Liver (tissue), 9 donors: ENCODE results near the gene PARP3. TPM values are rescaled to one million over a fixed set of nuclear protein-coding genes. Genes with fewer than 3 reads are reported as not detected.

Experiments used
- DNase-seq: peaks from one replicate; pipeline ENCODE4 v3.0.0-alpha.2; 2017; ENCODE audit warnings: low spot score
- H3K27ac ChIP-seq, 2 donors: one replicate each; pipeline ENCODE4 v1.7.0; 2013; ENCODE audit warnings: inconsistent platforms in 2 of 2, low read length in 2 of 2, control low read depth in 1 of 2, low read depth in 1 of 2, mild to moderate bottlenecking in 1 of 2
- H3K27me3 ChIP-seq, 4 donors: one replicate each; pipeline versions ENCODE4 v1.6.1 to v1.7.0; 2013; ENCODE audit warnings: low read length in 3 of 4, inconsistent platforms in 1 of 4, mild to moderate bottlenecking in 1 of 4, moderate library complexity in 1 of 4; ENCODE audit not compliant: control insufficient read depth in 4 of 4, insufficient read depth in 4 of 4
- H3K36me3 ChIP-seq, 4 donors: one replicate each; pipeline versions ENCODE4 v1.6.1 to v1.7.0; 2013; ENCODE audit warnings: low read length in 3 of 4, mild to moderate bottlenecking in 3 of 4, low read depth in 1 of 4, moderate library complexity in 1 of 4; ENCODE audit not compliant: control insufficient read depth in 4 of 4, insufficient read depth in 3 of 4
- H3K4me1 ChIP-seq, 4 donors: one replicate each; pipeline versions ENCODE4 v1.6.1 to v1.7.0; 2013; ENCODE audit warnings: low read length in 3 of 4, mild to moderate bottlenecking in 3 of 4, moderate library complexity in 1 of 4; ENCODE audit not compliant: control insufficient read depth in 4 of 4, insufficient read depth in 4 of 4
- H3K4me3 ChIP-seq, 3 donors: one replicate each; pipeline versions ENCODE4 v1.6.1 to v1.7.0; 2013; ENCODE audit warnings: low read length in 3 of 3, control low read depth in 1 of 3, low read depth in 1 of 3, mild to moderate bottlenecking in 1 of 3
- H3K9ac ChIP-seq, 2 donors: one replicate each; pipeline ENCODE4 v1.7.0; 2013; ENCODE audit warnings: low read length in 2 of 2, mild to moderate bottlenecking in 2 of 2, moderate library complexity in 2 of 2, control low read depth in 1 of 2, low read depth in 1 of 2
- H3K9me3 ChIP-seq, 4 donors: one replicate each; pipeline versions ENCODE4 v1.6.1 to v1.7.0; 2013; ENCODE audit warnings: low read length in 3 of 4; ENCODE audit not compliant: control insufficient read depth in 4 of 4
- CTCF ChIP-seq: fragments of 150-350 bp; IDR thresholded peaks from 2 replicates; pipeline ENCODE4 v1.5.1; 2017; ENCODE audit warnings: improper control_type of control experiment, low read depth, low read length; ENCODE audit not compliant: missing input control
- EGR1 ChIP-seq, 2 donors: IDR thresholded peaks; 2 replicates each; pipeline ENCODE4 v1.6.1; 2016 to 2018; ENCODE audit warnings: antibody characterized with exemption in 2 of 2, low read depth in 2 of 2
- FOXA1 ChIP-seq: IDR thresholded peaks from 2 replicates; pipeline ENCODE4 v1.6.1; 2016; ENCODE audit warnings: antibody characterized with exemption
- FOXA2 ChIP-seq: IDR thresholded peaks from 2 replicates; pipeline ENCODE4 v1.6.1; 2016; ENCODE audit warnings: antibody characterized with exemption
- GABPA ChIP-seq, 2 donors: IDR thresholded peaks in 1 of 2; conservative IDR thresholded peaks in 1 of 2; 2 replicates each; pipeline ENCODE4 v1.6.1; 2016; ENCODE audit warnings: antibody characterized with exemption in 2 of 2, mild to moderate bottlenecking in 1 of 2, moderate library complexity in 1 of 2
- HNF4A ChIP-seq, 2 donors: conservative IDR thresholded peaks; 2 replicates each; pipeline ENCODE4 v1.6.1; 2016; ENCODE audit warnings: antibody characterized with exemption in 2 of 2, mild to moderate bottlenecking in 2 of 2
- HNF4G ChIP-seq: IDR thresholded peaks from 2 replicates; pipeline ENCODE4 v1.6.1; 2016; ENCODE audit warnings: antibody characterized with exemption
- JUND ChIP-seq, 2 donors: IDR thresholded peaks; 2 replicates each; pipeline ENCODE4 v1.6.1; 2016; ENCODE audit warnings: antibody characterized with exemption in 2 of 2
- MAX ChIP-seq: IDR thresholded peaks from 2 replicates; pipeline ENCODE4 v1.6.1; 2016; ENCODE audit warnings: antibody characterized with exemption
- NR2F2 ChIP-seq: IDR thresholded peaks from 2 replicates; pipeline ENCODE4 v1.6.1; 2016; ENCODE audit warnings: antibody characterized with exemption
- RAD21 ChIP-seq, 2 donors: IDR thresholded peaks; 2 replicates each; pipeline ENCODE4 v1.6.1; 2016; ENCODE audit warnings: antibody characterized with exemption in 2 of 2, mild to moderate bottlenecking in 2 of 2
- REST ChIP-seq: IDR thresholded peaks from 2 replicates; pipeline ENCODE4 v1.6.1; 2016; ENCODE audit warnings: antibody characterized with exemption, mild to moderate bottlenecking
- RXRA ChIP-seq, 2 donors: IDR thresholded peaks; 2 replicates each; pipeline ENCODE4 v1.6.1; 2017 to 2018; ENCODE audit warnings: antibody characterized with exemption in 2 of 2, mild to moderate bottlenecking in 1 of 2
- SP1 ChIP-seq: IDR thresholded peaks from 2 replicates; pipeline ENCODE4 v1.6.1; 2018; ENCODE audit warnings: antibody characterized with exemption, mild to moderate bottlenecking
- TAF1 ChIP-seq: conservative IDR thresholded peaks from 2 replicates; pipeline ENCODE4 v1.6.1; 2016; ENCODE audit warnings: antibody characterized with exemption, mild to moderate bottlenecking
- YY1 ChIP-seq: IDR thresholded peaks from 2 replicates; pipeline ENCODE4 v1.6.1; 2016; ENCODE audit warnings: antibody characterized with exemption, mild to moderate bottlenecking
- ZBTB33 ChIP-seq: IDR thresholded peaks from 2 replicates; pipeline ENCODE4 v1.6.1; 2016; ENCODE audit warnings: antibody characterized with exemption
- WGBS: extraction: QIAGEN DNeasy Blood & Tissue Kit; methylation state at CpG from one replicate; pipeline ENCODE4 v1.1.7; 2013; 5-methylcytosine and 5-hydroxymethylcytosine counted together
- polyA plus RNA-seq, 2 donors: library from polyadenylated mRNA; stranded (reverse) in 1 of 2; unstranded in 1 of 2; fragments of 200-250 nt in 1 of 2; fragments of >200 nt in 1 of 2; fragmentation: Nextera tagmentation in 1 of 2; extraction: Ambion mirVana in 1 of 2; gene quantifications; one replicate each; pipeline versions ENCODE4 v1.2.1 to v1.2.3, GENCODE V29; 2013 to 2015
- total RNA-seq, 2 donors: library from RNA; depleted of rRNA; stranded (reverse); fragments of >200 nt; gene quantifications; one replicate each; pipeline ENCODE4 v1.2.3, GENCODE V29; 2014
- TF ChIP-seq, protein P1 (sequence below): IDR thresholded peaks from 2 replicates; pipeline ENCODE4 v1.6.1; 2016; ENCODE audit warnings: antibody characterized with exemption
- donor health status: healthy.
- donor health status: healthy.
- donor health status: healthy.
- donor health status: healthy.
- donor health status: healthy.

The PARP3 gene
- total RNA-seq: 10 to 100 TPM in 1 of 2 donors, 1 to 10 TPM in 1; 1.5 to 21.4 TPM
- polyA plus RNA-seq: 10 to 100 TPM in 1 of 2 donors, 1 to 10 TPM in 1; 9.3 to 16.1 TPM

DNA sequence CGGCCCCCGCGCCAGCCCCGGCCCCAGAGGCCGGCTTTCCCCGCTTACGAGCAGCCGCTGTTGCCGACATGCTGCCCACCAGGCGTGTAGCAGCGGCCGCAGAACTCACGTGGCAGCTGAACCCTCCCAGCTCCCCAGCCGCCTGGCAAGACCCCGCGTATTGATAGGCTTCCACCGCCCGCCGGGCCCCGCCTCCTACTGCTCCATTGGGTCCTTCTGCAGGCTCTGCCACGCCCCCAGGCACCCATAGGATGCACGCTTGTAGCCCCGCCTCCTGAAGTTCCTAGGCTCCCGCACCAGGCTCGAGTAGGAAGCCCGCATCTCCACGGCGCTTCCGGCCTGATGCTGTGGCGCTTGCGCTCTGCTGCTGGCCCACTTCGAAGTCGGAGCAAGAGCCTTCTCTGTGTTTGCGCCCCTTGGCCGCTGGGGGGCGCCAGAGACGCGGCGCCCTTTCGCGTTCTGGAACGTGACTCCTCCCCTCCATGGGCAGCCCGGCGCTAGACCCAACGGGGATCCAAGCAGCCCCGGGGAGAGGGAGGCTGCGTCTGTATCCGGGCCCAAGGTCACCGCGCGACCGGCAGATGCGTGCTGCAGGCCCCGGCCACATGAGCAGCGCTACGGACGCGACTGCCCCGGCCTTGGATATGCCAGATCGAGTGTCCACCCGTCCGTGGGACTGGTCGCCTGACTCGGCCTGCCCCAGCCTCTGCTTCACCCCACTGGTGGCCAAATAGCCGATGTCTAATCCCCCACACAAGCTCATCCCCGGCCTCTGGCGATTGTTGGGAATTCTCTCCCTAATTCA, at the start of gene PARP3, which contains the start of gene RRP9:
Gene PARP3, plus strand, starts transcription at position 566 of the 805 bp plus-strand sequence. CDS start 993 bp downstream, outside the sequence.
Gene RRP9, minus strand, starts transcription at position 107 of the 805 bp plus-strand sequence. Its CDS starts 37 bp downstream, at position 70.
- Histone ChIP-seq H3K36me3 (peaks cover 4 to 23% (median 14%) of the 10 kb centered on the region in 4 donors), H3K9me3 (no peaks in the 10 kb centered on the region), H3K27ac (peak within 1 kb of the TSS; percentile 84 to 88), H3K4me3 (peak within 1 kb of the TSS; percentile 79 to 94 (median 81)), H3K9ac (peak within 1 kb of the TSS; percentile 58 to 70), H3K27me3 (no peaks in the 10 kb centered on the region), H3K4me1 (peaks cover 10 to 31% (median 23%) of the 10 kb centered on the region in 4 donors)
- peak; percentile 98 for DNase-seq
- TF ChIP-seq SP1: peak; percentile 93
- peak; percentile 42 to 65 for TF ChIP-seq EGR1 (IDR thresholded peaks at IDR 0.05; ENCODE audit: low read depth in 2 of 2)
- TF ChIP-seq NR2F2: no peak
- peak; percentile 100 for TF ChIP-seq CTCF
- peak; percentile 64 for TF ChIP-seq REST
- no peak for TF ChIP-seq ZBTB33
- TF ChIP-seq FOXA1: peak; percentile 60
- peak in 1 of 2 donors; percentile 51 for TF ChIP-seq JUND (IDR thresholded peaks at IDR 0.05)
- no peak for TF ChIP-seq RXRA (IDR thresholded peaks at IDR 0.05)
- TF ChIP-seq RAD21 (IDR thresholded peaks at IDR 0.05): peak; percentile 99
- TF ChIP-seq HNF4G: no peak
- peak; percentile 92 for TF ChIP-seq YY1
- TF ChIP-seq MAX: peak; percentile 97
- TF ChIP-seq TAF1: no peak
- peak in 1 of 2 donors; percentile 92 for TF ChIP-seq GABPA (IDR thresholded peaks at IDR 0.05 in 1 of 2, conservative IDR thresholded peaks at IDR 0.05 in 1 of 2)
- TF ChIP-seq, protein P1, sequence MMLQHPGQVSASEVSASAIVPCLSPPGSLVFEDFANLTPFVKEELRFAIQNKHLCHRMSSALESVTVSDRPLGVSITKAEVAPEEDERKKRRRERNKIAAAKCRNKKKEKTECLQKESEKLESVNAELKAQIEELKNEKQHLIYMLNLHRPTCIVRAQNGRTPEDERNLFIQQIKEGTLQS: no peak
- peak; percentile 35 for TF ChIP-seq FOXA2
- peak; percentile 54 for TF ChIP-seq HNF4A (conservative IDR thresholded peaks at IDR 0.05)
- WGBS: under 1% methylated on average over 67 of the region's 67 CpGs
